Measurements from ENCODE around the gene REV3L. TPM values are rescaled to one million over a fixed set of nuclear protein-coding genes. Genes with fewer than 3 reads are reported as not detected.

The REV3L gene
- total and polyA plus RNA-seq, 2 donors (not counting 1 experiment from before 2014, with no cell fraction given) = 4.7 to 37.9 TPM

DNA sequence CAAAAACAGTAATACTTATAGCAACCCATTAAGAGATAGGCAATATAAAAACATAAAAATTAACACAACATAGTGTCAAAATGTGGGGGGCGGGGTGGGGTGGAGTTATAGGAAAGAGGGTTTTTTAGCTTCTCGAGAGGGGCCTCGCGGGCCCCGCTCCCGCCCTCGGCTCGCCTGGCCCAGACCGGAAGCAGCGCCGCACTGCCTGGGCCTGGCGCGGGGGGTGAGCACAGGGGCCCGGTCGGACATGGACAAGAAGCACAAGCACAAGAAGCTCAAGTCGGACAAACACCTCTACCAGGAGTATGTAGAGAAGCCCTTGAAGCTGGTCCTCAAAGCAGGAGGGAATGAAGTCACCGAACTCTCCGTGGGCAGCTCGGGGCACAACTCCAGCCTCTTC is 53.4 kb downstream of the REV3L start:
- ChIA-PET CTCF (no interaction called here), POLR2A (no interaction called here)
- H3K27me3 Mint-ChIP-seq = no peaks in the 10 kb centered on the region
- Histone ChIP-seq H3K36me3 (replicated peaks in 1 of 2; ENCODE audit: control extremely low read depth in 1 of 2, control insufficient read depth in 1 of 2, extremely low read depth in 1 of 2, insufficient read depth in 2 of 2, low read length in 1 of 2) (no peaks in the 10 kb centered on the region), H2AFZ (ENCODE audit: insufficient read depth, low read depth, low read length, poor library complexity, severe bottlenecking) (no peak overlapping the region), H3K4me1 (ENCODE audit: control insufficient read depth in 2 of 2, insufficient read depth in 2 of 2, low read length in 2 of 2) (peaks cover 6 to 8% of the 10 kb centered on the region in 2 donors), H3K27me3 (replicated peaks in 1 of 4; ENCODE audit: control extremely low read depth in 1 of 4, control insufficient read depth in 3 of 4, insufficient read depth in 4 of 4, low read length in 3 of 4) (no peaks in the 10 kb centered on the region), H4K20me1 (ENCODE audit: control insufficient read depth, insufficient read depth, low read length, poor library complexity, severe bottlenecking) (peaks cover 25% of the 10 kb centered on the region), H3K27ac (ENCODE audit: low read length in 2 of 2) (no peak overlapping the region), H3K4me2 (replicated peaks; ENCODE audit: low read depth, low read length, poor library complexity, severe bottlenecking) (no peak overlapping the region), H3K4me3 (ENCODE audit: control extremely low read depth in 1 of 5, extremely low read depth in 1 of 5, insufficient read depth in 1 of 5, low read depth in 2 of 5, low read length in 4 of 5) (no peak overlapping the region), H3K9me3 (ENCODE audit: control extremely low read depth in 1 of 3, control insufficient read depth in 2 of 3, insufficient read depth in 1 of 3, low read length in 2 of 3) (peaks cover 7 to 10% (median 7%) of the 10 kb centered on the region in 3 donors), H3K9ac (ENCODE audit: low read length) (no peak overlapping the region), H3K79me2 (ENCODE audit: control insufficient read depth, insufficient read depth, low read length) (peaks cover 90% of the 10 kb centered on the region)
- intact Hi-C loops (cut with micrococcal nuclease) = no loop called here
- TF ChIP-seq EZH2 (IDR thresholded peaks at IDR 0.05; ENCODE audit: borderline replicate concordance, insufficient read depth, low read depth, low read length, poor library complexity, severe bottlenecking) (no peak), CTCF (IDR thresholded peaks at IDR 0.05) (no peak)
- H3K9me3 Mint-ChIP-seq (ENCODE audit: insufficient read depth) = peaks cover 8% of the 10 kb centered on the region
- no peak overlapping the region for H3K4me3 Mint-ChIP-seq
- H3K4me1 Mint-ChIP-seq = peaks cover 24% of the 10 kb centered on the region
- no peak overlapping the region for H3K27ac Mint-ChIP-seq
- 98% methylated on average over 14 of the region's 19 CpGs for WGBS (ENCODE audit: insufficient coverage)
- DNase-seq = no peak
- ATAC-seq (ENCODE audit: low read depth) = no peak

GRCh38 chr6:111428811-111429210 is 54.2 kb downstream of the REV3L start:
- Histone ChIP-seq H3K4me3 (ENCODE audit: control extremely low read depth in 1 of 5, extremely low read depth in 1 of 5, insufficient read depth in 1 of 5, low read depth in 2 of 5, low read length in 4 of 5) (no peak overlapping the region), H3K9me3 (ENCODE audit: control extremely low read depth in 1 of 3, control insufficient read depth in 2 of 3, insufficient read depth in 1 of 3, low read length in 2 of 3) (peaks cover 7 to 10% (median 7%) of the 10 kb centered on the region in 3 donors), H3K27me3 (replicated peaks in 1 of 4; ENCODE audit: control extremely low read depth in 1 of 4, control insufficient read depth in 3 of 4, insufficient read depth in 4 of 4, low read length in 3 of 4) (no peaks in the 10 kb centered on the region), H2AFZ (ENCODE audit: insufficient read depth, low read depth, low read length, poor library complexity, severe bottlenecking) (no peak overlapping the region), H3K4me1 (ENCODE audit: control insufficient read depth in 2 of 2, insufficient read depth in 2 of 2, low read length in 2 of 2) (peaks cover 6 to 8% of the 10 kb centered on the region in 2 donors), H4K20me1 (ENCODE audit: control insufficient read depth, insufficient read depth, low read length, poor library complexity, severe bottlenecking) (peaks cover 23% of the 10 kb centered on the region), H3K4me2 (replicated peaks; ENCODE audit: low read depth, low read length, poor library complexity, severe bottlenecking) (no peak overlapping the region), H3K27ac (ENCODE audit: low read length in 2 of 2) (no peak overlapping the region), H3K36me3 (replicated peaks in 1 of 2; ENCODE audit: control extremely low read depth in 1 of 2, control insufficient read depth in 1 of 2, extremely low read depth in 1 of 2, insufficient read depth in 2 of 2, low read length in 1 of 2) (no peaks in the 10 kb centered on the region), H3K9ac (ENCODE audit: low read length) (no peak overlapping the region), H3K79me2 (ENCODE audit: control insufficient read depth, insufficient read depth, low read length) (peaks cover 90% of the 10 kb centered on the region)
- Mint-ChIP-seq H3K4me1 (peaks cover 23% of the 10 kb centered on the region), H3K27ac (no peak overlapping the region), H3K9me3 (ENCODE audit: insufficient read depth) (peaks cover 8% of the 10 kb centered on the region), H3K27me3 (no peaks in the 10 kb centered on the region), H3K4me3 (no peak overlapping the region)
- WGBS (ENCODE audit: insufficient coverage) = no CpG with 5 or more reads among the region's 1 CpG
- TF ChIP-seq CTCF (IDR thresholded peaks at IDR 0.05) = no peak
- TF ChIP-seq EZH2 (IDR thresholded peaks at IDR 0.05; ENCODE audit: borderline replicate concordance, insufficient read depth, low read depth, low read length, poor library complexity, severe bottlenecking) = no peak
- intact Hi-C loops (cut with micrococcal nuclease) = no loop called here
- ChIA-PET POLR2A (no interaction called here), CTCF (no interaction called here)
- no peak for DNase-seq
- ATAC-seq (ENCODE audit: low read depth) = no peak
